H1 (cell line): ENCODE data around the gene RELT.
A peak's percentile ranks its signal among the peaks of the same experiment; 100 is the strongest.

Source experiments
- CBX5 ChIP-seq: fragments of 300-800, 300-1000 bp; sonication (generic); IDR thresholded peaks from 2 replicates; pipeline ENCODE4 v1.7.1; 2016; ENCODE audit warnings: antibody characterized with exemption, low read length, low read depth
- CTCF ChIP-seq, 3 experiments: IDR thresholded peaks; 1 replicate in 2 of 3; 2 replicates in 1 of 3; pipeline versions ENCODE4 v1.5.1 to v1.6.1; 2011; ENCODE audit warnings: low read length in 3 of 3, mild to moderate bottlenecking in 3 of 3, inconsistent platforms in 2 of 3, low read depth in 1 of 3, moderate library complexity in 1 of 3; ENCODE audit not compliant: insufficient read depth in 1 of 3; ENCODE audit errors: control extremely low read depth in 1 of 3
- EP300 ChIP-seq, 2 experiments: IDR thresholded peaks; 1 replicate in 1 of 2; 2 replicates in 1 of 2; pipeline ENCODE4 v1.6.1; 2011 to 2012; ENCODE audit warnings: low read depth in 2 of 2, low read length in 2 of 2, mild to moderate bottlenecking in 2 of 2, borderline replicate concordance in 1 of 2, inconsistent platforms in 1 of 2, moderate library complexity in 1 of 2
- EZH2 ChIP-seq: fragments of 200-600 bp; sonication (generic); IDR thresholded peaks from 2 replicates; pipeline ENCODE4 v1.7.1; 2012; ENCODE audit warnings: low read depth, mild to moderate bottlenecking, moderate library complexity, low read length, inconsistent platforms; ENCODE audit not compliant: severe bottlenecking
- GABPA ChIP-seq: IDR thresholded peaks from 2 replicates; pipeline ENCODE4 v1.6.1; 2011; ENCODE audit warnings: mild to moderate bottlenecking, low read length, moderate library complexity, borderline replicate concordance; ENCODE audit not compliant: insufficient read depth
- JUN ChIP-seq: IDR thresholded peaks from 2 replicates; pipeline ENCODE4 v1.6.1; 2011; ENCODE audit warnings: low read depth, mild to moderate bottlenecking, improper control_type of control experiment, low read length
- JUND ChIP-seq: IDR thresholded peaks from 2 replicates; pipeline ENCODE4 v1.6.1; 2011; ENCODE audit warnings: mild to moderate bottlenecking, improper control_type of control experiment, low read length
- MAX ChIP-seq: IDR thresholded peaks from 2 replicates; pipeline ENCODE4 v1.6.1; 2012; ENCODE audit warnings: inconsistent platforms
- POLR2AphosphoS5 ChIP-seq: IDR thresholded peaks from 2 replicates; pipeline ENCODE4 v1.6.1; 2011; ENCODE audit warnings: low read depth, low read length
- SIN3A ChIP-seq, 2 experiments: IDR thresholded peaks in 1 of 2; conservative IDR thresholded peaks in 1 of 2; 2 replicates each; pipeline ENCODE4 v1.6.1; 2011 to 2012; ENCODE audit warnings: low read length in 2 of 2, improper control_type of control experiment in 1 of 2, low read depth in 1 of 2, mild to moderate bottlenecking in 1 of 2
- TAF1 ChIP-seq: IDR thresholded peaks from 2 replicates; pipeline ENCODE4 v1.6.1; 2011; ENCODE audit warnings: mild to moderate bottlenecking, low read depth, low read length
- TCF12 ChIP-seq: IDR thresholded peaks from 2 replicates; pipeline ENCODE4 v1.6.1; 2011; ENCODE audit warnings: low read depth, mild to moderate bottlenecking, low read length

- no peak for TF ChIP-seq EZH2
- no peak for TF ChIP-seq TCF12
- peak; percentile 53 to 95 (median 78) for TF ChIP-seq CTCF (IDR thresholded peaks at IDR 0.05; ENCODE audit: control extremely low read depth in 1 of 3, insufficient read depth in 1 of 3, low read depth in 1 of 3, low read length in 3 of 3)
- TF ChIP-seq JUN: no peak
- TF ChIP-seq POLR2AphosphoS5: no peak
- no peak for TF ChIP-seq CBX5
- TF ChIP-seq SIN3A (conservative IDR thresholded peaks at IDR 0.05 in 1 of 2, IDR thresholded peaks at IDR 0.05 in 1 of 2; ENCODE audit: low read depth in 1 of 2, low read length in 2 of 2): no peak
- no peak for TF ChIP-seq MAX
- TF ChIP-seq JUND: no peak
- no peak for TF ChIP-seq EP300 (IDR thresholded peaks at IDR 0.05; ENCODE audit: borderline replicate concordance in 1 of 2, low read depth in 2 of 2, low read length in 2 of 2)
- no peak for TF ChIP-seq GABPA
- no peak for TF ChIP-seq TAF1
Observed at GRCh38 chr11:73372375-73372993, 3.7 kb upstream of the RELT start.
